Fibroblast of lung (primary cell): ENCODE results near the gene FHIT. TPM values are rescaled to one million over a fixed set of nuclear protein-coding genes. Genes with fewer than 3 reads are reported as not detected.
A peak's percentile ranks its signal among the peaks of the same experiment; 100 is the strongest.

Experiments used
- DNase-seq, 2 donors: peaks; one replicate each; pipeline versions ENCODE4 v3.0.0 to v3.0.0-alpha.2; 2010; ENCODE audit warnings: low read depth in 2 of 2
- H2AFZ ChIP-seq: 2 replicates; pipeline ENCODE4 v1.5.1; 2012; ENCODE audit warnings: low read length, control low read depth, inconsistent platforms
- H3K27ac ChIP-seq: 2 replicates; pipeline ENCODE4 v1.5.1; 2011; ENCODE audit warnings: low read length, control low read depth; ENCODE audit not compliant: insufficient read depth
- H3K27me3 ChIP-seq: 2 replicates; pipeline ENCODE4 v1.5.1; 2011; ENCODE audit warnings: mild to moderate bottlenecking, low read length; ENCODE audit not compliant: control insufficient read depth, insufficient read depth
- H3K36me3 ChIP-seq: 2 replicates; pipeline ENCODE4 v1.5.1; 2011; ENCODE audit warnings: low read length; ENCODE audit not compliant: control insufficient read depth, insufficient read depth
- H3K4me1 ChIP-seq: 2 replicates; pipeline ENCODE4 v1.5.1; 2011; ENCODE audit warnings: low read length; ENCODE audit not compliant: control insufficient read depth, insufficient read depth; ENCODE audit errors: extremely low read depth
- H3K4me2 ChIP-seq: 2 replicates; pipeline ENCODE4 v1.5.1; 2011; ENCODE audit warnings: low read length, control low read depth; ENCODE audit not compliant: insufficient read depth; ENCODE audit errors: extremely low read depth
- H3K4me3 ChIP-seq, 4 experiments: fragments of 200-600 bp in 1 of 4; sonication (generic) in 1 of 4; replicated peaks in 1 of 4; 2 replicates each; pipeline ENCODE4 v1.5.1; 2011 to 2016; ENCODE audit warnings: low read length in 4 of 4, low read depth in 3 of 4, mild to moderate bottlenecking in 3 of 4, control low read depth in 2 of 4, inconsistent platforms in 1 of 4, mixed read lengths in 1 of 4; ENCODE audit not compliant: insufficient read depth in 1 of 4; ENCODE audit errors: control extremely low read depth in 1 of 4
- H3K79me2 ChIP-seq: 2 replicates; pipeline ENCODE4 v1.5.1; 2012; ENCODE audit warnings: mild to moderate bottlenecking, low read length, inconsistent platforms; ENCODE audit not compliant: control insufficient read depth, insufficient read depth
- H3K9ac ChIP-seq: 2 replicates; pipeline ENCODE4 v1.5.1; 2011; ENCODE audit warnings: mild to moderate bottlenecking, low read length, control low read depth; ENCODE audit not compliant: insufficient read depth
- H3K9me3 ChIP-seq: 2 replicates; pipeline ENCODE4 v1.5.1; 2012; ENCODE audit warnings: low read depth, low read length; ENCODE audit not compliant: control insufficient read depth, insufficient read depth
- H4K20me1 ChIP-seq: 2 replicates; pipeline ENCODE4 v1.5.1; 2011; ENCODE audit warnings: low read length; ENCODE audit not compliant: control insufficient read depth, insufficient read depth; ENCODE audit errors: extremely low read depth
- CTCF ChIP-seq, 2 donors: IDR thresholded peaks in 1 of 2; conservative IDR thresholded peaks in 1 of 2; 1 replicate in 1 of 2; 2 replicates in 1 of 2; pipeline ENCODE4 v1.5.1; 2011 to 2012; ENCODE audit warnings: low read length in 2 of 2, control low read depth in 1 of 2, inconsistent platforms in 1 of 2, low read depth in 1 of 2, mild to moderate bottlenecking in 1 of 2
- EZH2 ChIP-seq: IDR thresholded peaks from 2 replicates; pipeline ENCODE4 v1.5.1; 2012; ENCODE audit warnings: low read length, control low read depth, mild to moderate bottlenecking; ENCODE audit errors: missing control alignments
- polyA plus RNA-seq, 2 donors: library from polyadenylated mRNA; depleted of rRNA in 1 of 2; stranded (reverse) in 1 of 2; unstranded in 1 of 2; fragments of >200 nt; gene quantifications; 2 replicates each; pipeline ENCODE4 v1.2.1, GENCODE V29; 2011 to 2012; ENCODE audit warnings: missing spikeins in 1 of 2
- total RNA-seq: library from RNA; depleted of rRNA; stranded (reverse); fragments of >200 nt; gene quantifications from 2 replicates; pipeline ENCODE4 v1.2.1, GENCODE V29; 2014

FHIT gene
- total and polyA plus RNA-seq, 2 donors (not counting 1 experiment from before 2014, with no cell fraction given) = 0.79 to 2.1 TPM

- Histone ChIP-seq H3K4me2 (no peak overlapping the region), H4K20me1 (no peaks in the 10 kb centered on the region), H3K27me3 (no peaks in the 10 kb centered on the region), H2AFZ (no peak overlapping the region), H3K9me3 (no peaks in the 10 kb centered on the region), H3K27ac (no peak overlapping the region), H3K36me3 (no peaks in the 10 kb centered on the region), H3K9ac (no peak overlapping the region), H3K79me2 (no peaks in the 10 kb centered on the region), H3K4me3 (no peak overlapping the region), H3K4me1 (no peaks in the 10 kb centered on the region)
- no peak for TF ChIP-seq EZH2
- no peak for TF ChIP-seq CTCF (conservative IDR thresholded peaks at IDR 0.05 in 1 of 2, IDR thresholded peaks at IDR 0.05 in 1 of 2; ENCODE audit: low read depth in 1 of 2, low read length in 2 of 2)
- peak in 1 of 2 donors; percentile 67 for DNase-seq
Measured at GRCh38 chr3:59759298-59760031, 1491.8 kb downstream of the FHIT start.

- Histone ChIP-seq H3K9me3 (no peaks in the 10 kb centered on the region), H3K4me3 (no peak overlapping the region), H4K20me1 (no peaks in the 10 kb centered on the region), H3K9ac (no peak overlapping the region), H3K79me2 (no peaks in the 10 kb centered on the region), H3K4me2 (no peak overlapping the region), H3K36me3 (no peaks in the 10 kb centered on the region), H3K27ac (no peak overlapping the region), H3K4me1 (no peaks in the 10 kb centered on the region), H3K27me3 (no peaks in the 10 kb centered on the region), H2AFZ (no peak overlapping the region)
- no peak for TF ChIP-seq CTCF (conservative IDR thresholded peaks at IDR 0.05 in 1 of 2, IDR thresholded peaks at IDR 0.05 in 1 of 2; ENCODE audit: low read depth in 1 of 2, low read length in 2 of 2)
- DNase-seq = peak in 1 of 2 donors; percentile 16
Measured at GRCh38 chr3:59758672-59759071, 1492.6 kb downstream of the FHIT start.

- no peaks in the 10 kb centered on the region for H3K36me3 ChIP-seq
- no peaks in the 10 kb centered on the region for H3K9me3 ChIP-seq
- H3K4me2 ChIP-seq = no peak overlapping the region
- H3K27ac ChIP-seq = no peak overlapping the region
- no peak for DNase-seq
- H3K9ac ChIP-seq = no peak overlapping the region
- no peaks in the 10 kb centered on the region for H3K4me1 ChIP-seq
- no peak overlapping the region for H3K4me3 ChIP-seq
- no peak overlapping the region for H2AFZ ChIP-seq
- H4K20me1 ChIP-seq = no peaks in the 10 kb centered on the region
- no peaks in the 10 kb centered on the region for H3K27me3 ChIP-seq
- TF ChIP-seq CTCF (conservative IDR thresholded peaks at IDR 0.05 in 1 of 2, IDR thresholded peaks at IDR 0.05 in 1 of 2; ENCODE audit: low read depth in 1 of 2, low read length in 2 of 2) (no peak), EZH2 (no peak)
- H3K79me2 ChIP-seq = no peaks in the 10 kb centered on the region
Measured at GRCh38 chr3:59756934-59757333, 1494.3 kb downstream of the FHIT start.
